HK-2 (cell line): Measurements from ENCODE around the gene ITPKB.
"Not testable (repeated sequence)": the region's sequence is repeated elsewhere in the genome, so short reads cannot be mapped to it uniquely, and the experiment has no call there.

Experiments
- DNase-seq: peaks from one replicate; pipeline ENCODE4 v3.0.0-alpha.2; 2018; ENCODE audit not compliant: unreplicated experiment

The ITPKB gene

DNA sequence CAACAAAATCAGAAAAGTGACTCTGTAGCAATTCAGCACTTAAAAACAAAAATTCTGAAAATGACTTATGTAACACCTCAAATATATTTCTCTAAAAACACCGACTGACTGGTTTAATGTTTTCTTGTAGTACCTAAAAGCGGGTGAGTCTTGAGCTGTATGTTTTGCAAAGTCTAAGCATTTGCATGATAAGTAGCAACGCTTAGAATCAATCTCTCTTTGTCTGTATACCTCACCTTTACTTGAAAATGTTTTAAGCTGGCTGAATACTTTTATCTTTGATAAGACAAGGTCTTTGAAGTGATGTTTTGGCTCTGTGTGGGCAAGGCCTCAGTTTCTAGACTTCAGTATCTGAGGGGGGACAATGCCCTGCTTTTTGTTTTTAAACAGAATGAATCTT, 8.2 kb downstream of the ITPKB start:
- DNase-seq, result no peak

DNA sequence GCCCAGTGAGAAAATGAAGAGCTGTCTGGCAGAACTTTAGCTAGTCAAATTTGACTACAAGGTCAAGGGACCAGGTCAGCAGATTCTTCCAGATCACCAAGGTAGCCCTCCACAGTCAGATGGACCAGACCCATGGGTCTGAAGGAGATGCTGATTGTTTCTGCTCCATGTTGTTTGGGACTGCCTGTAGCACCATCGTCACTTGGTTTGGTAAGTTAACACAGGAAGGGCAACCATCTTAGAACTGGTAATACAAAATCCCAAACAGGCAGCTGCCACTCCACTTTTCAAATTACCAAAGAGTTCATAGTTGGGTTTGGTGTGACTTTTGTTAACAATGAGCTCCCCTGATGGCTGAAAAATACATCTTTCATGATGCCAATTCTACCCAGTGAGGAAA, 9.0 kb downstream of the ITPKB start:
- DNase-seq, result no peak

DNA sequence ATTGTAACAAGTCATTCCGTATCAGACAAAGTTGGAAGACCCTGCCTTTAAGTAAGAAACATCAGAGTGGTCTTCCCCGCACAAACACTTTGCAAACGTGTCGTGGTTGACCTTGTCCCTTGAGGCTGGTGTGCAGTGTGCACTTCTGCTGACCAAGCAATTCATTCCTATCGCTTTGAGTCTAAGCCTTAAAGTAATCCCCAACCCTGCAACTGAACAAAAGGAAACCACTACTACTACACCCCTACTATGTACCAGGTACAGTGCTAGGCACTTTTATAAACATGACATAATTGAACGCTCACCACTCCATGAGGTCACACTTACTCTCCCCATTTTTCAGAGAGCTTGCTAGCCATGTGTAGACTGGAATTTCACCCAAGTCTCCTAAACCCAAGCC, 10.6 kb downstream of the ITPKB start:
- DNase-seq, result no peak

DNA sequence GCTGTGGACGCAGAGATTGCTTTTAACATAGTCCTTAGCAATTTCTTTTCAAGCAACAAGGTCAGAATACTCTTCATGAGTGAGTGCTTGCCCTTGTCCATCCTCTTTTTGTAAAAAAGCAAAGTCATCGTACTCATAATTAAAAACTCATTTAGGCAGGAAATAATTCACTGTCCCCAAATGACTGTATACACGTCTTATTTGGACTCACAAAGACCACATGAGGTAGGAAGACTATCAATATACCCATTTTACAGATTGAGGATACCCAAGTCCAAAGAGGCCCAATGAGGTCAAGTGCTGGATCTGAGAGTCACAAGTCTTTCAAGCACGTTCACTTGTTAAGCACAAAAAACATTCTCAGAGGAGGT, 13.2 kb downstream of the ITPKB start:
- no peak for DNase-seq

DNA sequence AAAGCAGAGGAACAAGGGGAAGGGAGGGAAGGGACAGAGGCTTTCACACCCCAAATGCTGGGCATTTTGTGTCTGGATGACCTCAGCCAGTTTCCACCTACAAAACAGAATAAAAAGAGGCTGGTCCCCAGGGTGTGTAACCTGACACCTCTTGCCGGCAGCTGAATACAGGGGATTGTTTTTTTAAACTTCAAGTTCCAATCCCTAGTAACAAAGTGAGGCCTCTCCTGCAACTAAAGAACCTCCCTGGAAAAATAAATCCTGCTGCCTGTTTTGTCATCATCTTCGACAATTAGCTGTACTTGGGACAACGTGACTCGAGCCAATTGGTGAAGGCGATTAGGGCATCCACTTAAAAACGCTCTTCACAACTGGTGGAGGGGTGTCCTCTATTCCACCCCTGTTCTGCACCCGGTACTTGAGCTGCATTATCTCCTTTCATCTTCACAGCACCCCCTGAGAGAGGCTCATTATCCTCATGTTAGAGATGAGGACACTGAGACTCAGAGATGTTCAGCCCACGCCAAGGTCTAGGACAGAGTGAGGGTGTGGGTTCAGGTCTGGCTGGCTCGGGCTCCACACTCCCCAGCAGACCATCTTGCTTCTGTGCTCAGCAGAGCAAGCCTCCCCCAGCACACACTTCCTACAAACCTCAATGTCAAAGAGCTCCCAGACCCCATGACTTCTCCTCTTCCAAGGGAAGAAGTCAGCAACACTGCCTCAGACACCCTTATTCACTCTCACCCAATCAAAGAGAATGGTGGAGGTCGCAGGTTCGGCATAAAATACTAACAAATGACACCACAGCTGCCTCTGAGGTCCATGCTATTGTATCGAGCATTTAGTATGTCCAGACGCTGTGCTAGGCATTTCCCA, 15.2 kb downstream of the ITPKB start:
- DNase-seq, result no peak

DNA sequence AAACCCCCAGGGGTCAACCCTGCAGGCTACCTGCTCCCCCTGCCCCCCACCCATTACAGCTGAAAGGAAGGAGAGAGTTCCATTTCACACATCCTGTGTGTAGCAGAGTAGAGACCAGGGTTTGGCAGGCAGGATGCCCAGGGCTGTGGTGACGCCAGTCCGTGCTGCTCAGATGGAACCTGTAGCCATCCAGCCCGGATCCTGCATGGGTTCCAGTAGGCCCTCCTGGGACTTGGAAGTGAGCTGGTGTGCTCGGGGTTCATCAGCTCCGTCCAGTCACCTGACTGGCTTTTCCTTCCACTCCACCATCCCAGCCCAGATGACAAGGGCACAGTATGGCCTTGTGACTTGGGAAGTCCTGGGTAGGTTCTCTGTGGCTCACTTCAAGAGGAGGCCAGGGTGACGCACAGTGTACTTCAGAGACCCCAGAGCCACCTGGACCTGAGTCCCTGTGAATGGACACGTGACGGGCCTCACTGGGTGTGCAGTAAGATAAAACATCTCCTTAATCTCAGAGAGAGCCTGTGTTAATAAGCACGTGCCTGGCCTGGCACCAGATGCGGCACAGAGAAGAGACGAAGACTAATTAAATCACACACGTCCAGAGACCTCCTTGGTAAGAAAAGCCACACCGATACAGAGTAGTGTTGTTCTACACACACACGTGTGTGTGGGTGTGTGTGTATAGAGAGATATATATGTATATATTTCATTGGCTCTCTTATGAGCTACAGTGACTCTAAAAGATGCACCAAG, 16.0 kb downstream of the ITPKB start:
- no peak for DNase-seq

DNA sequence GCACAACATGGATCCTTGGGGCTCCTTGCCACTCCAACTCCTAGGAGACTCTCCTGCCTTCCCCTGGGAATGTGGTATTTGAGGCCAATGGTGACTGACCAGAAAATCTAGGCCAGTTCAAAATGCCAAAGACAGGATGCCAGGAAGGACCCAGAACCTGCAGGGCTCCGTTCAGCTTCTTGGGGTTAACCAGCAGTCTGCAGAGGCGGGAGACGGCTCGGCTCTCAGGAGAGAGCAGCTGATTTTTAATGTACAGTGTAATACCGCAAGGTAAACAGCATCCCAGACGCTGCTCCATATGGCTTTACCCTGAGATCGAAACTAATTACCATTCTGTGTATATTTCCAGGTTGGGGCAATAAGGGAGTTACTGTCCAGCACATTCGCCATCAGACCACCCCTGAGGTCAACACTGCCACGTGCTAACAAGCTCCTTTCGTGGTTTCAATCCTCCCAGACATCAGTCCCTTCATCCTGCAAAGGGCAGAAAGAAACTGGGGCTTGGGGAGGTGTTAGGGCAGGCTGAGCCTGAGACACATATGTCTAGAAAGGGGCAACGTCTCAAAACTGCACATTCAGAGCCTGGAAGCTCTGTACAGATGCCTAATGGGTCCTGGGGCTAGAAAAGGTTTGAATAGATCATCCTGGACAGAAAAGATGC, 16.7 kb downstream of the ITPKB start:
- no peak for DNase-seq

DNA sequence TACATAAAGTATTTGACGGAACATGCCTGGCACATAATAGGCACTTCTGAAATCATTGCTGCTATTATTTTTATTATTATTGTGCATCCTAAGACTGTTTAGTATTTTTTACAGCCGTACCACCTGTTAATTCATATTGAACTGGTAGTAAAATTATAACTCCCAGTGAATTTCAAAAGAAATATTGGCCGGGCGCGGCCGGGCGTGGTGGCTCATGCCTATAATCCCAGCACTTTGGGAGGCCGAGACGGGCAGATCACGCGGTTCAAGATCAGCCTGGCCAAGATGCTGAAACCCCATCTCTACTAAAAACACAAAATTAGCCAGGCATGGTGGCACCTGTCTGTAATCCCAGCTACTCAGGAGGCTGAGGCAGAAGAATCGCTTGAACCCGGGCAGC, 18.5 kb downstream of the ITPKB start:
- not testable (repeated sequence) for DNase-seq

DNA sequence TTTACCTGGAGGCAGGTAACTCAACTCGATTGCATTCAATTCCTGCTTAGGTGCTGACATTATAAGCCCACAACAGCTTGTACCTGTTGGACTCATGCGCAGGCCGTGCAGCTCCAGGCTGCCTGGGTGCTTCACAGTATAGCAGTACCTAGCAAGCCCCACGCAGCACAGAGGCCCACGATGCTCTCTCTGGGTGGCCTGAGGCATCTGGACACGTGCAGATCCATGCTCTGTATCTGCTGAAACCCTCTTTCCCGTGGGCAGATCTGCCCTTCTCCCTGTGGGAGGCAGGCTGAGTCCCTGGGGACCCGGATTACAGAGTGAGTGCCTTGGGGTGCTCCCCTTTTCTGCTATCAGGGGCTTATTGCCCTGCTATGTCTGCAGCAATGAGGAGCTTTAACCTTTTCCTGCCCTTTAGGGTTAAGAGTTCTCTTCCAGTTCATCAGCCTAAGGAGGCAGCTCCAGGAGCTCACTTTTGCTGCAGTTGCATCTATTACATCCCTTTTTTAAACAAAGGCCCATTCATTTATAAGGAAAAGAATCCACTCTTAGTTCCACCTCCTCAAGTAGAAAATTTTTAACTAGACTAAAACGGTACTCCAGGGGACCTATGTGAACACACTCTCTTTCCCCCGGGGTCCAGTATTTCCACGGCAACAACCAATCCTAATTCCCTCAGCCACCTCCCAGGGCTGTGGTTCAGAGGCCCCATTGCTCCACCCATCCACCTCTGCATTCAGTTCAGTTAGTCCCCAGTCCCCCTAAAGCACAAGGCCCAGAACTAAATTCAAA, 19.3 kb downstream of the ITPKB start:
- no peak for DNase-seq

DNA sequence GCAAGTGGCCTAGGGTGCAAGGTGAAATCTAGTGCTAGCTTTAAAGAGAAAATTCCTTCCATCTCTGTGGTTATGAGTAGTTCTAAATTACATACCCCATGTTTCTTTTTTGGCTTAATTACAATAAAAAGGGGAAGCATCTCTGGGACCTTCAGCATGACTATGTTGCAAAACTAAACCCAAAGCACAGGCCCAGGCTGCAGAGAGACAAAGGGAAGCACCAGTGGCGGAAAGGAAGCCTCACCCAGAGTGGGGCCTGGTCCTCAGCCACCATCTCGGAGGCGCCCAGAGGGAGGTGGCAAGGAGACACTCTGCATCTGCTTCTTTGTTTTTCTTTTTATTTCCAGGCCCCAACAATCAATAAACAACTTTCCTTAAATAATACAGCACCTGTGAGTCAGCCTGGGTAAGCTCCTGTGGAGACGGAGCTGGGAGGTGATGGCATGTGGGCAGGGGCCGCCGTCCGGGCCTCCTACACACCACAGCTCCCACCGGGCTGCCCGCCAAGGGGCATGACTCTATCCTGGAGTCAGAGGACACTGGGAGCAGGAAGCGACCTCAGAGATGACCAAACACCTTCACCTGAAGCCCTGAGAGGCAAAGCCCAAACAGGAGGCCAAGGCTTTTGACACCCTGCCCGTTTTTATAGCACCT, 21.7 kb downstream of the ITPKB start:
- no peak for DNase-seq

DNA sequence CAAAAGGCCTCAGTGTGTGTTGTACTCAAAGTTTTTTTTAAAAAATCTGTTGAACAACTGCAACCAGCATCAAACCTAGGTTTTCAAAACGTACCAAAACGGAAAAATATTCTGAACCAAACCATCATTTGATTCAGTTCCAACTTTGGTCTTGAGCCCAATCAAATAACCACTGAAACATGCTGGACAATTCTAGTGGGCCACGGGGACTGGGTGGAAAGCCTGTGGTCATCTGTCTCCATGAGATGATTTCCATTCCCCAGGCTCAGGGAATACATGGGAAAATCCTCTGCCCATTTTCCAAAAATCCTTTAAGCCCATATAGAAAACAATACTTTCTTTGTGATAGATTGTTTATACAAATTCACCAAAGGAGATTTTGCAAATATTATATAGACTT, 22.5 kb downstream of the ITPKB start:
- DNase-seq, result no peak

DNA sequence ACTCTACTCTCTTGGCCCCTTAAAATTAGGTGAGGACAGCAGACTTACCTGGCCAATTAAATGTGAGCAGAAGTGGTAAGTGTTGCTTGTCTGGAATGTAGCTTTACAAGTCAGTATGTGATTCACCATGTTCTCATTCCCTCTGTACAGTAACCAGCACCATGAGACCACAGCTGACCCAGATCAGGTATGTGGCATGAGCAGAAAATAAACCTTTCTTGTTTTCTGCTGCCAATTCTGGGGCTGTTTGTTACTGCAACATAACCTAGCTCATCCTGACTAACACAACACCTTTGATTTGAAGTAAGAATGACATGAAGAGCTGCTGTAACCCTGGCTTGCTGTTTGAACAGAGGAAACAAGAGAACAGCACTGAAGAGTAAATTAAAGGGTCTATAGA, 24.9 kb downstream of the ITPKB start:
- DNase-seq, result no peak

DNA sequence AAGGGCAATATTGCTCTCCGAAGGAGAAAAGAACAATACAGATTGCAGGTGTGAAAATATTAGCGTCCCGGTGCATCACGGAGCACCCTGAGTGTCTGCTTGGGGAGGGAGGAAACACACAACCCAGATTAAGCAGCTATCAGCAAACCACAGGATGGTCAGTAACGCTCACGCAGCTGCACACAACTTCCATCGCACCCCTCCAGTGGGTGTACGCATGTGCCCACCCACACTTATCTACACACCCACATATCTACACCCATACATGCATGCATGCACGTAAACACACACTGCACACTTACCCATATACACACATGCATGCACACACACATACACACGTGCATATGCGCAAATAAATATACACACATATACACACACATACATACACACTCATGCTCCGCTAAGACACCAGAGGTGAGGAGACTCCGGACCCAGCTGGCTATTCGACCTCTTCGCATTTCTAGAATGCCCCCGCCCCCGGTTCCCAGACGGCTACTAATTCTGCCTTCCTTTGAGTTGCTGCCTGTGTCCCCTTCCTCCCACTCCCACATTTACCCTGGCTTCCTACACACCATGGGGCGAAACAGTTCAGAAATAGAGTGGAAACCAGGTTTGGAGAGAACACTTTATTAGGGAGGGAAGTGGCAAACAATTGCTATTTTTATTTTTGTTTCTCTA, 26.2 kb downstream of the ITPKB start:
- DNase-seq, result no peak

DNA sequence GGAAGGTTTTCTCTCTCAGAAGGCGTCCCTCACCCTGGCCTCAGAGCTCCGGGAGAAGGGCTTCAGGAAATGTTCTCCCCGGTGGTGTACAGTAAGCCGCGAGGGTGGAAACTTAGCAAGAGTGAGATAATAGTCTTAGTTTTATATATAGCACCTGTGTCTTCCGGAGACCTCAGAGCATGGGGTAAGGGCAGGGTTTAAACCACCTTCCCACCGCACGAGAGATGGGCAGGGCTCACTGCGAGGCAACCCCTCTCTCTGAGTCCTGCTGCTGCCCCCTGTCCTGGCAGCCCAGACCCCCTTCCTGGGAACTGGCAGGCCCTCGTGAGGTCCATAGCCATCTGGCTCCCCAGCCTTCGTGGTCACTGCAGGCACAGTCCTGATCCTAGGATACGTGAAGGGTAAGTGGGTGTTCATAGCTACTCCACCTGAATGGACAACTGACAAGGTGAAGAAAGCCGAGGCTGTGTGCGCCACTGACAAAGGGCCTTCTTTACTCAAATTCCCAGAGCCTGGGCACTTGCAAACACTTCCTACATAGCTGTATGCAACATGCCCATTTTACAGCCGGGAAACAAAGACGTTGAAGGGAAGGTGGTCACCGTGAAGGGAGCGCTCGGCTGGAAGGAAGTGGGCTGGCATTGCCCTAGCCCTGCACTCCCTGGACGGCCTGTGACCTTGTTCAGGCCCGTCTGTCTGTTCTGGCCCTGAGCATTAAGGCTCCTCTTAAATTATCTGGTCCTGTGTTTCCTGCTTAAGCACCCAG, 26.9 kb downstream of the ITPKB start:
- DNase-seq, result no peak

DNA sequence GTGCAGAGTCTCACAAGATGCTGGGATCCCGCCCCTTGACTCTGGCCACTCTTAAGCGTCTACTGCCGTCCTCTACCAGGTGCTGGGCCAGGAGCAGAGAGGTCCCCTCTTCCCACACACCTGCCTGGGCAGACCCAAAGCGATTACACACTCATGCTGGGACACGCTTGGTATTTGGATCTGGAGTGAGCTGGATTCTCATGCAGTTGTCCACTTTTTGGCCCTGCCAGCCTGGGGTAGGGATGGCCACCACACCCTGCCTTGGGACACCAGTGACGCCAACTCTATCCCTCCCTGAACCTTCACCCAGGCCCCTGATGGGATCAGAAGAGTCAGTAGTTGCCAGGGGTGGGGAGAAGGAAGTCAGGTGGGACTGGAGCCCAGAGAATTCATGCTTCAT, 28.6 kb downstream of the ITPKB start:
- DNase-seq, result no peak

DNA sequence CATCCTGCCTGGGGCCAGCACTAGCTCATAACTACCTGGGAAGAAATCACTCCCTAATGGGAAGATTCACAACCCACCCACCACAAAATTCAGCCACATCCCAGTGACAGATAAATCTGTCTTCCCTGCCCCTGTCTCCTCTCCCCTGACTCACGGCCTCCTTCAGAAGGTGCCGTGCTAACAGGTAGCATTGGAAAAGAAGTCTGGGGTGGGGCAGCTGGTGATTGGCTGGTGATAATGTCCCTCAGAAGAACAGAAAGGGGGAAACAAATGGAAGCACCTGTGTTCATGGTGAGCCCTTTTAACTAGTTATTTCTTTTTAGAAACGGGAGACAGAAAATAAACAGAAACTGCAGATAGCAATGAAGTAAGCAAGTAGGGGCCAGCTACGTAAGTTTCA, 29.1 kb downstream of the ITPKB start:
- DNase-seq, result no peak

DNA sequence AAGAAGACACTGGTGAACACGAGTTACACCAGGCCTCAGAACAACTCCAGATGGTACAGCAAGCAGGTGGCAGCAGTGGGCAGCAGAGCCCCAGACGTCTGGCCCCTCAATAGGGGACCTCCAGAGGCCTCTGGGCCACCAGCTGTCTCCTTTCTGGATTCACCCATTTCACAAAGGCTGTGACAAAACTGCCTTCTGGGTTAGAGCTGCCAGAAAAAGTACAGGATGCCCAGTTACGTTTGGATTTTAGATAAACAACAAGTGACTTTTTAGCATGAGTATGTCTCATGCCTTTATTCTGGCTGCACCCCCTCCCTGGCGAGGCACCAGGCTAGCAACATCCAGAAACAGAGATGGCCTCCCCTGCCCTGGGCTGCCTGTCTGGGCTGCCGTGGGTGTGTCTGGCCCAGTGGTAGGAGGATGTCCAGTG, 30.1 kb downstream of the ITPKB start:
- DNase-seq, result no peak

DNA sequence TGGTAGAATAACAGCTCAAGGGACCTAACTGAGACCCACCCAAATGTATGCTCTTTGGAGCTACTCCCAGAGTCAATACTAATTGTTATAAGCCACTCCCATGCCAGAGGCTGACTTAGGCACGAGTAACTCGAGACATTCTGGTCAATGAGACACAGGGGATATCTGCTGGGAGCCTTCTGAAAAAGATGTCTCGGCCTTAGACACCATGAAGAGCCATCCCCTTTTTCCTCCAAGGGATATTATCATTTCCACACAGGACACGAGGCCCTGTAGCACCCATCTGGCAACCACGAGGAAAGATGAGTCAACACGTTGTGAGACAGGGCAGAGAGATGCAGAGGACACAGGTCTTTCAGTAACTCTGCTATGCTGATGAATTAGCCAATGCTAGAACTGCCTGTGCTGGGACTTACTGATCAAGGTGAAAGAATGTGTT, 30.7 kb downstream of the ITPKB start:
- peak; percentile 28 for DNase-seq

DNA sequence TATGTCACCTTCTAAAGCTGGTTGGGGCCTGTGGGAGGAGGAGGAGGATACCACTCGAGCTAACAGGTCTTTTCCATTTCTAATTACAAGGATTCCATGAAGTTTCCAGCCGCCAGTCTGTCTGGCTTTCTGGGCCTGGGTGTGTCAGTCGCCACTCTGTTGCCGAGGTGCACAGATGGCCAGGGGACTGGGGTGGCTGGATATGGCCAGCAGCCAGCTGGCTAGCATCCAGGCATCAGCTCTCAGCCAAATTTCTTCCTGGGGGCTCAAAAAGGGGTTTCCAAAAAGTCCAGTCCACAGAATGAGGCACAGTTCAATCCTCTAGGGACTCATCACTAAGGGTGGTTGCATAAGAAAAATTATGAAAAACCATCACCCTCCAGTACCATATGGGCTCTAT, 32.4 kb downstream of the ITPKB start:
- no peak for DNase-seq
